ENCODE results near the gene SMIM14.
"Not testable (repeated sequence)": the region's sequence is repeated elsewhere in the genome, so short reads cannot be mapped to it uniquely, and the experiment has no call there.

The SMIM14 gene

DNA sequence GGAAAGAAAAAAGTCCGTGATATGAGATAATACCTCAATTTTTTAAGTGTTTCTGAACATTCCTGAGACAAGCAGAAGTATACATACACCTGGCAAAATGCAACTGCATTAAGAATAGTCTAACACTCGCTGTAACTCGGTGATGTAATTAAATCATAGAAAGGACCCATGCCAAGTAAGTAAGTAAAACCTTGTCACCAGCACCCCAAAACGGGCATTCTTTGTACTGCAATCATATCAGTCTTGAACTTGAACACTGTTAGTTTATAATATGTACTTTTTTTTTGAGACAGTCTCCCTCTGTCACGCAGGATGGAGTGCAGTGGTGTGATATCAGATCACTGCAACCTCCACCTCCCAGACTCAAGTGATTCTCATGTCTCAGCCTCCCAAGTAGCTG, 47.4 kb downstream of the SMIM14 start:
- no peaks in the 10 kb centered on the region for H3K36me3 Mint-ChIP-seq (ENCODE audit: low read depth)
- H3K4me1 Mint-ChIP-seq (ENCODE audit: low read depth), result no peaks in the 10 kb centered on the region
- H3K4me3 Mint-ChIP-seq, result no peak overlapping the region
- no peaks in the 10 kb centered on the region for H3K9me3 Mint-ChIP-seq
- H3K27ac Mint-ChIP-seq, result no peak overlapping the region
- H3K27me3 Mint-ChIP-seq, result no peaks in the 10 kb centered on the region

GRCh38 chr4:39587881-39588280, 50.8 kb downstream of the SMIM14 start:
- Mint-ChIP-seq H3K9me3 (no peaks in the 10 kb centered on the region), H3K27ac (no peak overlapping the region), H3K4me3 (no peak overlapping the region), H3K27me3 (no peaks in the 10 kb centered on the region), H3K4me1 (ENCODE audit: low read depth) (no peaks in the 10 kb centered on the region), H3K36me3 (ENCODE audit: low read depth) (peaks cover 3% of the 10 kb centered on the region)

DNA sequence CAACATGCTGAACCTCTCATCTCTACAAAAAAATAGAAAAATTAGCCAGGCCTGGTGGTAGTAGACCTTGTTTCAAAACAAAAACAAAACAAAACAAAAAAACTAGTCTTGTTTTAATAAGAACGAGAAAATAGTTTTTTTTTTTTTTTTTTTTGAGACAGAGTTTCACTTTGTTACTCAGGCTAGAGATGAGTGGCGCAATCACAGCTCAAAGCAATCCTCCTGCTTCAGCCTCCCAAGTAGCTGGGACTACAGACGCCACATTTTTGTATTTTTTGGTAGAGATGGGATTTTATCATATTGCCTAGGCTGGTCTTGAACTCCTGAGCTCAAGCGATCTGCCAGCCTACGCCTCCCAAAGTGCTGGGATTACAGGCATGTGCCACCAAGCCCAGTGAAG, 63.7 kb downstream of the SMIM14 start:
- no peaks in the 10 kb centered on the region for H3K4me1 Mint-ChIP-seq (ENCODE audit: low read depth)
- no peaks in the 10 kb centered on the region for H3K9me3 Mint-ChIP-seq
- H3K27me3 Mint-ChIP-seq, result no peaks in the 10 kb centered on the region
- H3K27ac Mint-ChIP-seq, result no peak overlapping the region
- no peak overlapping the region for H3K4me3 Mint-ChIP-seq
- H3K36me3 Mint-ChIP-seq (ENCODE audit: low read depth), result no peaks in the 10 kb centered on the region

DNA sequence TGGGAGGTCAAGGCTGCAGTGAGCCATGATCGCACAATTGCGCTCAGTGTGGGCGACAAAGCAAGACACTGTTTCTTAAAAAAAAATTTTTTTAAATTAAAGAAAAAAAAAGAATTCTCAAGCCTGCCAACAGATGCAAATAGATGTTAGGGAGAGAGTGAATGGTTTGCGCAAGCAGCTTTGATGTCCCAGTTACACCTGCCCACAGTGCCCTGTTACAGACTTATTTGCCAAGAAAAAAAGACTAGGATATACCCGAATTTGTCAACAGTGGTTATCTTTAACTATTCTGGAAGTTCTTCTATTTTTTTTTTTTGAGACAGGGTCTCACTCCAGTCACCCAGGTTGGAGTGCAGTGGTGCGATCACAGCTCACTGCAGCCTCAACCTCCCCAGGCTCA, 67.2 kb downstream of the SMIM14 start:
- Mint-ChIP-seq H3K36me3 (ENCODE audit: low read depth) (no peaks in the 10 kb centered on the region), H3K27me3 (no peaks in the 10 kb centered on the region), H3K27ac (no peak overlapping the region), H3K4me3 (no peak overlapping the region), H3K4me1 (ENCODE audit: low read depth) (peaks cover 8% of the 10 kb centered on the region), H3K9me3 (no peaks in the 10 kb centered on the region)

GRCh38 chr4:39571054-39571453, 67.6 kb downstream of the SMIM14 start:
- Mint-ChIP-seq H3K4me3 (no peak overlapping the region), H3K36me3 (ENCODE audit: low read depth) (peaks cover 4% of the 10 kb centered on the region), H3K9me3 (peaks cover 3% of the 10 kb centered on the region), H3K27me3 (no peaks in the 10 kb centered on the region), H3K27ac (no peak overlapping the region), H3K4me1 (ENCODE audit: low read depth) (peaks cover 8% of the 10 kb centered on the region)

DNA sequence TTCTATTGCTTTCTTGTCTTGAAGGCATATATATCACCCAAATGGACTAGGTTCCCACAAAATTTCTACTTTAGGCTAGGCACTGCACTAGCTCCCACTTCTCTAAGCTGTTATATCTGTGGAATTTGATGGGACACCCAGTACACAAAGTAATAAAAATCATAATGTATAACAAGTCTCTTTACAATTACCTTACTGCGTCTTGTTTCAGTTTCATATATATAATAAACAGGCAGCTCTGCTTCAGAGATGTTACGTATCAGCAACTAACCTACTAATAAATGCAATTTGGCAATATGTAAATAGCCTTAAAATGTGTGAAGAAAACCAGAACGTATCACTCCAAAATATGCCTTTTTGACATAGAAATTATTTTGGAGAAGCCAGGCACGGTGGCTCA, 69.5 kb downstream of the SMIM14 start:
- Mint-ChIP-seq H3K4me3 (no peak overlapping the region), H3K4me1 (ENCODE audit: low read depth) (peaks cover 11% of the 10 kb centered on the region), H3K27ac (peak overlapping the region; percentile 19)

GRCh38 chr4:39568805-39569204, 69.9 kb downstream of the SMIM14 start:
- Mint-ChIP-seq H3K4me1 (ENCODE audit: low read depth) (peaks cover 11% of the 10 kb centered on the region), H3K4me3 (no peak overlapping the region), H3K9me3 (peaks cover 7% of the 10 kb centered on the region), H3K27ac (peak overlapping the region; percentile 19), H3K27me3 (no peaks in the 10 kb centered on the region), H3K36me3 (ENCODE audit: low read depth) (peaks cover 11% of the 10 kb centered on the region)

More for the DNA sequence above, 69.5 kb downstream of the SMIM14 start:
- Mint-ChIP-seq H3K36me3 (ENCODE audit: low read depth) (peaks cover 11% of the 10 kb centered on the region), H3K9me3 (peaks cover 7% of the 10 kb centered on the region), H3K27me3 (no peaks in the 10 kb centered on the region)

GRCh38 chr4:39565878-39566600, 72.6 kb downstream of the SMIM14 start:
- H3K36me3 Mint-ChIP-seq (ENCODE audit: low read depth), result peaks cover 11% of the 10 kb centered on the region
- peaks cover 11% of the 10 kb centered on the region for H3K4me1 Mint-ChIP-seq (ENCODE audit: low read depth)
- H3K27ac Mint-ChIP-seq, result no peak overlapping the region
- peaks cover 7% of the 10 kb centered on the region for H3K9me3 Mint-ChIP-seq
- H3K4me3 Mint-ChIP-seq, result no peak overlapping the region
- no peaks in the 10 kb centered on the region for H3K27me3 Mint-ChIP-seq

DNA sequence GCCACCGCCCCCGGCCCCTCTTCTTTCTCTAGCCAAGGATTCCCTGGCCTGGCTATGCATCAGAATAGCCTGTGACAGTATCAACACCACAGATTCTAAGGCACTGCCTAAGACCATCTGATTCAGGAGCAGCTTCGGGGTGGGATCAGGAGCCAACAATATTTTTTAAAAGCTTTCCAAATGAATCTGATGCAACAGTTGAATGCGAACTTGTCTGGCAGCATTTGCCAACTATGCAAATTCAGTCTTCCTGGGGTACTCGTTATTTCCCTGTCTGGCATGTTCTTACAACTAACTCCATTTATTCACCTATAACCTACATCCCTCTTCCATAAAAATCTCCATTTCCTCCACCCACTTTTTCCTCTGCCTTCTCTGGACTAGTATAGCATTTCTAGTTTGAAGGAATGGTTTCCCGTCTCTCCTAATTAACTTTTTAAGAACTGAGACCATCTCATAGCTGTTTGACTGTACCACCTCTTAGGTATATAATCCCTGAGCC, 75.3 kb downstream of the SMIM14 start:
- H3K27ac Mint-ChIP-seq, result no peak overlapping the region

DNA sequence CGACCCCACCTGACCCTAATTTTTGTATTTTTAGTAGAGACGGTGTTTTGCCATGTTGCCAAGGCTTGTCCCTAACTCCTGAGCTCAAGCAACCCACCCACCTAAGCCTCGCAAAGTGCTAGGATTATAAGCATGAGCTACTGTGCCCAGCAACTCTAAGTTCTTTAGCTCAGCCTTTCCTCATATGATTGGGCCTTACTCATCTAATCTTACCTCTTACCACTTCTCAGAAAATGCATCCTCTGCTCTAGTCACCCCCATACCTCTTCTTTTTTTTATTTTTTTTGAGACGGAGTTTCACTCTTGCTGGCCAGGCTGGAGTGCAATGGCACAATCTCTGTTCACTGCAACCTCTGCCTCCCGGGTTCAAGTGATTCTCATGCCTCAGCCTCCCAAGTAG, 75.9 kb downstream of the SMIM14 start:
- no peak overlapping the region for H3K27ac Mint-ChIP-seq
- peaks cover 7% of the 10 kb centered on the region for H3K9me3 Mint-ChIP-seq
- no peaks in the 10 kb centered on the region for H3K27me3 Mint-ChIP-seq
- H3K4me1 Mint-ChIP-seq (ENCODE audit: low read depth), result peaks cover 3% of the 10 kb centered on the region
- H3K36me3 Mint-ChIP-seq (ENCODE audit: low read depth), result peaks cover 11% of the 10 kb centered on the region
- no peak overlapping the region for H3K4me3 Mint-ChIP-seq

More for the DNA sequence above, 75.3 kb downstream of the SMIM14 start:
- Mint-ChIP-seq H3K27me3 (no peaks in the 10 kb centered on the region), H3K4me1 (ENCODE audit: low read depth) (peaks cover 6% of the 10 kb centered on the region), H3K36me3 (ENCODE audit: low read depth) (peaks cover 11% of the 10 kb centered on the region), H3K4me3 (no peak overlapping the region), H3K9me3 (peaks cover 7% of the 10 kb centered on the region)

GRCh38 chr4:39559626-39560025, 79.0 kb downstream of the SMIM14 start:
- peaks cover 4% of the 10 kb centered on the region for H3K36me3 Mint-ChIP-seq (ENCODE audit: low read depth)
- H3K27me3 Mint-ChIP-seq, result no peaks in the 10 kb centered on the region
- H3K4me1 Mint-ChIP-seq (ENCODE audit: low read depth), result no peaks in the 10 kb centered on the region
- H3K9me3 Mint-ChIP-seq, result no peaks in the 10 kb centered on the region
- H3K4me3 Mint-ChIP-seq, result no peak overlapping the region
- no peak overlapping the region for H3K27ac Mint-ChIP-seq

DNA sequence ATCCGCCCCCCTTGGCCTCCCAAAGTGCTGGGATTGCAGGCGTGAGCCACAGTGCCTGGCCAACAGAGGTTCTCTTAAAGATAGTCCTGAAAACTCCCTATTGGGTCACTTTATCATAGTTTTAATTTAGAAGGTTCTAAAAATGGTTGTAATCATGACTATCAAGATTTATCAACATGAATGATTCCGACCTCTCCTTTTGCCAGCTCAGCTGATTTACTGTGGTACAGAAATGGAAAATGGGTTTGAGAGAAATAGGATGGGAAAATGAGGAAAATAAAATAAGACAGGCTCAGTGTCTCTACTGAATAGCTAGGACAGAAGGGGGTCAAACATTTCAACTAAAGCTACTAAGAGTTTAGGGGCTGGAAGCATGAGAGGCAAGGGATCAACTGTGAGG, 83.2 kb downstream of the SMIM14 start:
- H3K36me3 Mint-ChIP-seq (ENCODE audit: low read depth), result peaks cover 4% of the 10 kb centered on the region
- H3K9me3 Mint-ChIP-seq, result no peaks in the 10 kb centered on the region
- no peaks in the 10 kb centered on the region for H3K4me1 Mint-ChIP-seq (ENCODE audit: low read depth)
- H3K27ac Mint-ChIP-seq, result no peak overlapping the region
- no peaks in the 10 kb centered on the region for H3K27me3 Mint-ChIP-seq
- H3K4me3 Mint-ChIP-seq, result no peak overlapping the region

GRCh38 chr4:39548425-39549067, 90.1 kb downstream of the SMIM14 start:
- H3K27ac Mint-ChIP-seq, result no peak overlapping the region
- no peaks in the 10 kb centered on the region for H3K36me3 Mint-ChIP-seq (ENCODE audit: low read depth)
- H3K9me3 Mint-ChIP-seq, result no peaks in the 10 kb centered on the region
- H3K27me3 Mint-ChIP-seq, result no peaks in the 10 kb centered on the region
- no peaks in the 10 kb centered on the region for H3K4me1 Mint-ChIP-seq (ENCODE audit: low read depth)
- no peak overlapping the region for H3K4me3 Mint-ChIP-seq

DNA sequence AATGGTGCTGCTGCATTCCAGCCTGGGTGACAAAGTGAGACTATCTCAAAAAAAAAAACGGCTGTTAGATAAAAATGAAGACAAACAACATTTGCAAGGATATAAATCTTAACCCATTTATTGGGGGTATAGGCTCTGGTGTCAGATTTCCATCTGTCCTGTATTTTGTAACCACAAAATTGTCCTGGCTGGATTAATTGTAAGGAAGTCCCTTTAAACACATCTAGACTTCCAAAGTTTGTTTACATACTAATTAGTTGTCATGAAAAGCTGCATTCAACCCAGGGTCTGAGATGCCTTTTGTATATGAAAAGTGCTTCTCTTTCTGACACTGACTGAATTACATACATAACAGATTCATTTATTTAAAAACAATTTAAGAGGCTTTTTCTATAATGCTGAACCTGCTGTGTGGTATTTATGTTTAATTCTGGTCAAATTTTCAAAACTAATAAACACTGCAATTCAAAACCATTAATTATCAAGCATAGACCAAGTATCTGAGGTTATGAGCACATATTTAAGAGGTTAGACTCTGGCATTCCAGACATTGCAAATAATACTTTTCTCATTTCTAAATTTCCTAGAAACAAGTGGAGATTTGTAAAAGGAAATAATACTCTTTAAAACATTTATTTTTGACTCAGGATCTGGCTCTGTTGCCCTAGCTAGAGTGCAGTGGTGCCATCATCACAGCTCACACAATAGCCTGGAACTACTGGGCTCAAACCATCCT, 93.9 kb downstream of the SMIM14 start:
- H3K27me3 Mint-ChIP-seq, result no peaks in the 10 kb centered on the region
- no peaks in the 10 kb centered on the region for H3K4me1 Mint-ChIP-seq (ENCODE audit: low read depth)
- no peaks in the 10 kb centered on the region for H3K36me3 Mint-ChIP-seq (ENCODE audit: low read depth)
- no peak overlapping the region for H3K27ac Mint-ChIP-seq
- H3K4me3 Mint-ChIP-seq, result no peak overlapping the region
- no peaks in the 10 kb centered on the region for H3K9me3 Mint-ChIP-seq

DNA sequence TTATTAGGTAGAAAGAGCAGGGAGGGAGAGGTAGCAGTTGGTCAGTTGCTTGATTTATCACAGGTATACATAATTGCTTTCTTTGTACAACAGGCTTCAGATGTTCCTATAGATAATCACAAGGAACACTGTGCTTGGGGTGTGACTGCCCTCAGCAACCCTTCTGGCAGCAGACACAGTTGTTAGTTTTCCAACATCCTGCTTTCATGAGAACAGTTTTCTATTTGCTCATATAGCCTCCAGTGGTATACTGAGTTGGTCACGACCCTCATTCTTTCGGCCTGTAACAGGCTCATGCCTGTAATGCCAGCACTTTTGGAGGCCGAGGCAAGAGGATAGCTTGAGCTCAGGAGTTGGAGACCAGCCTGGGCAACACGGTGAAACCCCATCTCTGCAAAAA, 94.6 kb downstream of the SMIM14 start:
- not testable (repeated sequence) for H3K36me3 Mint-ChIP-seq (ENCODE audit: low read depth); H3K4me3 Mint-ChIP-seq; H3K4me1 Mint-ChIP-seq (ENCODE audit: low read depth); H3K27me3 Mint-ChIP-seq; H3K9me3 Mint-ChIP-seq; H3K27ac Mint-ChIP-seq
